ENCODE measurements around the gene P2RY12.
A peak's percentile ranks its signal among the peaks of the same experiment; 100 is the strongest.
"Not testable (repeated sequence)": the region's sequence is repeated elsewhere in the genome, so short reads cannot be mapped to it uniquely, and the experiment has no call there.

P2RY12 gene

DNA sequence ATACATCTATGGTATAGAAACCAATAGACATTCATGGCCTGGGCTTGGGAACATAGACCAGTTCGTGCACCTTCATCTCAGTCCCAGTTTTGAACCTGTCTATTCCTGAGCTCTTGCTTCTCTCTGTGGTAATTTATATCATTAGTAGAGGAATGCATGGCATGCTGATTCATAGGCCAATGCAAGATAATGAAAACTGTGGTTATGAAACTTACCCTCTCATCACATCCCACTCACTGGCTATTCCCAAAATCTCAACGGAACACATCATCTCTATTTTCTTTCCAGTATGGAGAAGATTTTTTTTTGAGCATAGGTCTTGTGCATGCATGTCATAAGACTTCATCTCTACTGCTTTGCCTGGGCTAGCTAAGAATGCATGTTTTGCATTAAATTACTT, 18.7 kb upstream of the P2RY12 start:
- Mint-ChIP-seq H3K36me3 (ENCODE audit: low read depth) (no peaks in the 10 kb centered on the region), H3K4me3 (no peak overlapping the region), H3K4me1 (ENCODE audit: low read depth) (no peaks in the 10 kb centered on the region), H3K9me3 (no peaks in the 10 kb centered on the region), H3K27me3 (peaks cover 5% of the 10 kb centered on the region), H3K27ac (no peak overlapping the region)

DNA sequence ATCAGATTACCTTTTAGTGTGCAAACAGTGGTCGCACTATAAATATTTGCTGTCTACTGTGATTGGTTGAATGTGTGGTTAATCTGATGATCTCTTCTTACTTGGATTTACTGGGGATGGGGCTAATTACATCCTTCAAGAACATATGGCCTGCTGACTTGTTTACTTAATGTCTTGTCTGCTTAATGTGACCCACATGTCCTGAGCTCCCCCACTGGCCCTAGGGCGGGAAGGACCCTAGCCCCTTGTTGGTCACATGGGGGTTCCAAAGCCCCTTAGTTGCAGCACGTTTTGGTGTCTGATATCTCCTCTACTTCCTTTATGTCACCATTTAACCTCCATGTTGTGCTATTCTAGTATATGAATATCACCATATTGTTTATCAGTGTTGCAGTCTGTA, 17.8 kb upstream of the P2RY12 start:
- no peaks in the 10 kb centered on the region for H3K9me3 Mint-ChIP-seq
- H3K36me3 Mint-ChIP-seq (ENCODE audit: low read depth), result no peaks in the 10 kb centered on the region
- H3K27ac Mint-ChIP-seq, result no peak overlapping the region
- peaks cover 5% of the 10 kb centered on the region for H3K27me3 Mint-ChIP-seq
- no peaks in the 10 kb centered on the region for H3K4me1 Mint-ChIP-seq (ENCODE audit: low read depth)
- H3K4me3 Mint-ChIP-seq, result no peak overlapping the region

- Mint-ChIP-seq H3K4me3 (no peak overlapping the region), H3K36me3 (ENCODE audit: low read depth) (no peaks in the 10 kb centered on the region), H3K27me3 (peaks cover 1% of the 10 kb centered on the region), H3K27ac (no peak overlapping the region), H3K9me3 (no peaks in the 10 kb centered on the region), H3K4me1 (ENCODE audit: low read depth) (no peaks in the 10 kb centered on the region)
Observed at GRCh38 chr3:151400341-151400740, 15.8 kb upstream of the P2RY12 start.

- H3K4me1 Mint-ChIP-seq (ENCODE audit: low read depth), result no peaks in the 10 kb centered on the region
- no peak overlapping the region for H3K4me3 Mint-ChIP-seq
- H3K27me3 Mint-ChIP-seq, result no peaks in the 10 kb centered on the region
- no peaks in the 10 kb centered on the region for H3K9me3 Mint-ChIP-seq
- H3K27ac Mint-ChIP-seq, result no peak overlapping the region
- no peaks in the 10 kb centered on the region for H3K36me3 Mint-ChIP-seq (ENCODE audit: low read depth)
Observed at GRCh38 chr3:151398895-151399294, 14.3 kb upstream of the P2RY12 start.

- no peaks in the 10 kb centered on the region for H3K9me3 Mint-ChIP-seq
- H3K36me3 Mint-ChIP-seq (ENCODE audit: low read depth), result no peaks in the 10 kb centered on the region
- no peak overlapping the region for H3K27ac Mint-ChIP-seq
- H3K4me1 Mint-ChIP-seq (ENCODE audit: low read depth), result no peaks in the 10 kb centered on the region
- no peaks in the 10 kb centered on the region for H3K27me3 Mint-ChIP-seq
- no peak overlapping the region for H3K4me3 Mint-ChIP-seq
Observed at GRCh38 chr3:151395806-151396205, 11.3 kb upstream of the P2RY12 start.

DNA sequence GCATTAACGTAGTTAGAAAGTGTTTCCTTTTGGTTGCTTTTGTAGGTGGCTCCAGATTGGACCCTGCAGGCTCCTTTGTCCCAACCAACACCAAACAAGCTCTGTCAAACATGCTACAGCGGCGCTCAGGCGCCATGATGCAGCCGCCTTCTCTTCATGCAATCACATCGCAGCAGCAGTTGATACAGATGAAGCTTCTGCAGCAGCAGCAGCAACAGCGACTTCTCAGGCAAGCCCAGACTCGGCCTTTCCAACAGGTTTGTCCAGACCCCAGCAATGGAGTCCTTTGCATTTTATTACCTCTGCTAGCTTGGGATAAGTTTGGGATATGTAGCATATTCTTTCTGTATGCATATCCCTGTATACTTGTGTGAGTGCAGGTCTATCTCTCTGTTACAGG, 10.1 kb upstream of the P2RY12 start:
- H3K9me3 Mint-ChIP-seq, result no peaks in the 10 kb centered on the region
- no peak overlapping the region for H3K4me3 Mint-ChIP-seq
- H3K4me1 Mint-ChIP-seq (ENCODE audit: low read depth), result no peaks in the 10 kb centered on the region
- H3K27ac Mint-ChIP-seq, result no peak overlapping the region
- no peaks in the 10 kb centered on the region for H3K27me3 Mint-ChIP-seq
- no peaks in the 10 kb centered on the region for H3K36me3 Mint-ChIP-seq (ENCODE audit: low read depth)

DNA sequence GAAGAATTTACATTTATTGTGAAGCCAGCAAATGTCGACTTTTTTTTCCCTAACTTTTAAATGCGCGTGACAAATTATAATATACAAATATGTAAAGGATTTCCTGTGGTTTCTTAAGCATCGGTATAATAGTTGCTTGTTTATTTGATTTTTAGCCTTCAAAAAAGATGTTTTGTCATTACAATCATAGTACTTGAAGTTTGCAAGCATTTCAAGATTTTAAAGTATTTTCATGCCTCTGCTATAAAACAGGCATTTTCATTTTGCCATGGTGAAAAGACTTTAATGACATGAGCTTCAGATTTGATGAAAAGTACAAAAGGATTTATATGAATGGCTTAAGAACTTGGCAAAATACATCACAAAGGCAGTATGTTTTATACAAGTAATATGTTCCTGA, 9.4 kb upstream of the P2RY12 start:
- Mint-ChIP-seq H3K4me1 (ENCODE audit: low read depth) (no peaks in the 10 kb centered on the region), H3K36me3 (ENCODE audit: low read depth) (no peaks in the 10 kb centered on the region), H3K4me3 (no peak overlapping the region), H3K27ac (no peak overlapping the region), H3K9me3 (no peaks in the 10 kb centered on the region), H3K27me3 (no peaks in the 10 kb centered on the region)

DNA sequence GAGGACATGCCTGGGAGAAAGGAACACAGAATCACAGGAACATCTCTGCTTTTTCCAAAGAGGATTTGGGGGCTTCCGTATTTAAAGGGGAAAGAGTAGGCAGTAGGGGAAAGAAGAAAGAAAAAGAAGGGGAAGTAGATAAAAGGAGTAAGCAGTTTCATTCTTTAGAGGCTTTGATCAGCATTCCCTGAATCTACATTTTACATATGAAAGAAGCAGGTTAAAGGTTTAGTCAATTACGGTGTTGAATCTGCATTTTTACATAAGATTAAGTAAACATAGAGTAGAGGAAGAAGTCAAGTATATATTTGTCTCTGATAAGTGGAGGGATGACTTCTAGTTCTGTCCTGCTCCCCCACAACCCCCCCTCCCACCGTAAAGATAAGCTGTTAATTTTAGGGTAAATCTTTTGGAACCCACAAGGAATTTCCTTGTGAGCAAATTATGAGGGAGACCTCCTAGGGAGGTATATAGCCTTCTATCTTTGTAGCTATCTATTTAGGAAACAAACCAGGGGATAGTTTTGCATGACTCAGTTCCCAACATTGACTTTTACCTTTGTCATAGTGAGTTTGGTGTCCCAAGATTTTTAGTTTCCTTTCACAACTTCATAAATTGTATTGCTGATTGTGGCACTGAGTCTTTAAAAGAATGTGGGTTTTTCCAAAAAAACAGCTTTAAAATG, 8.7 kb upstream of the P2RY12 start:
- H3K36me3 Mint-ChIP-seq (ENCODE audit: low read depth), result no peaks in the 10 kb centered on the region
- H3K4me1 Mint-ChIP-seq (ENCODE audit: low read depth), result no peaks in the 10 kb centered on the region
- no peaks in the 10 kb centered on the region for H3K27me3 Mint-ChIP-seq
- H3K4me3 Mint-ChIP-seq, result no peak overlapping the region
- no peaks in the 10 kb centered on the region for H3K9me3 Mint-ChIP-seq
- H3K27ac Mint-ChIP-seq, result no peak overlapping the region

DNA sequence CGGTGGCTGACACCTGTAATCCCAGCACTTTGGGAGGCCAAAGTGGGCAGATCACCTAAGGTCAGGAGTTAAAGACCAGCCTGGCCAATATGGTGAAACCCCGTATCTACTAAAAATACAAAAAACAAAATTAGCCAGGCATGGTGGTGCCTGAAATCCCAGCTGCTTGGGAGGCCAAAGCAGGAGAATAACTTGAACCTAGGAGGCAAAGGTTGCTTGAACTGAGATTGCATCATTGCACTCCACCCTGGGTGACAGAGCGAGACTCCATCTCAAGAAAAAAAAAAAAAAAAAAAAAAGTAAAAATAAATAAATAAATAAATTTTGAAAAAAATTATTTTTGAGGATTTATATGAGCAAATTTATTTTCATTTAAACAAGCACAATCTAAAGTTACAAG, 7.6 kb upstream of the P2RY12 start:
- H3K9me3 Mint-ChIP-seq; H3K27ac Mint-ChIP-seq; H3K36me3 Mint-ChIP-seq (ENCODE audit: low read depth); H3K4me1 Mint-ChIP-seq (ENCODE audit: low read depth); H3K4me3 Mint-ChIP-seq; H3K27me3 Mint-ChIP-seq: not testable (repeated sequence)

DNA sequence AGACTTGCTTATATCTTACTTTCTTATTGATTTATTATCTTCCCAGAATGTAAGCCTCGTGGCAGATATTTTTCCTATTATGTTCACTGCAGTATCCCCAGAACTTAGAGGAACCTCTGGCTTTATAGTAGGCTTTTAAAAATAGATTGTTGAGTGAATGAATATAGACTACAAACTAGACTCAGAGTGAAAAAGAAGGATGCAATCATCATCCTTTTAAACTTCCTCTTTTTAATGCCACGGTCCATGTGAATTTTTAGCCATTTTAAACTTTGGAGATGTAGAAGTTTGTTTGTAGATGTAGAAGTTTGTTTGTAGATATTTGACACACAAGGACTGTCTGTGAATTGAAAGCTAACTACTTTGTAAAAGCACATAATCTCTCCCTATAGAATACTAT, 7.2 kb upstream of the P2RY12 start:
- Mint-ChIP-seq H3K27me3 (no peaks in the 10 kb centered on the region), H3K4me1 (ENCODE audit: low read depth) (peaks cover 5% of the 10 kb centered on the region), H3K4me3 (no peak overlapping the region)

GRCh38 chr3:151387842-151388241, 3.3 kb upstream of the P2RY12 start:
- Mint-ChIP-seq H3K4me3 (no peak overlapping the region), H3K27ac (no peak overlapping the region), H3K27me3 (no peaks in the 10 kb centered on the region), H3K9me3 (no peaks in the 10 kb centered on the region), H3K4me1 (ENCODE audit: low read depth) (peaks cover 18% of the 10 kb centered on the region), H3K36me3 (ENCODE audit: low read depth) (no peaks in the 10 kb centered on the region)

More for the DNA sequence above, 7.2 kb upstream of the P2RY12 start:
- no peaks in the 10 kb centered on the region for H3K9me3 Mint-ChIP-seq
- no peak overlapping the region for H3K27ac Mint-ChIP-seq
- H3K36me3 Mint-ChIP-seq (ENCODE audit: low read depth), result no peaks in the 10 kb centered on the region

DNA sequence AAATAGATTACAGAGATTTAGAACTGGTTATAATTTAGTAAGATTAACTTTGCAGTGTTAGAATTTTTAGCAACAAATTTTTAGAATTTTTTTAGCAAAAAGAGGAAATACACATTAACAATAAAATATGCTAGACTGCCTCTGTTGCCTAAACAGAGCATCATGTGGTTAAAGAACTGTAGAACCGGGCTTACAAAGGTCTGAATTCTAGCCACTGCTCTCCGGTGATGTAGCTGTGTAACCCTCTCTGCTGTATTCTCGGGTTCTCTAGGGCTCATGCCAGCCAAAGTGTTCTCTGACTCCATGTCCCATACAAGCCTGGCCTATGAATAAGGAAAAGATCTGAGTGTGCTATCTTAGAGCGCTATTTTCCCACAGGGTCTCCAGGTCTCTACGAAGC, 2.9 kb upstream of the P2RY12 start:
- no peaks in the 10 kb centered on the region for H3K9me3 Mint-ChIP-seq
- no peaks in the 10 kb centered on the region for H3K36me3 Mint-ChIP-seq (ENCODE audit: low read depth)
- no peak overlapping the region for H3K4me3 Mint-ChIP-seq
- no peak overlapping the region for H3K27ac Mint-ChIP-seq
- H3K27me3 Mint-ChIP-seq, result no peaks in the 10 kb centered on the region
- peaks cover 20% of the 10 kb centered on the region for H3K4me1 Mint-ChIP-seq (ENCODE audit: low read depth)

DNA sequence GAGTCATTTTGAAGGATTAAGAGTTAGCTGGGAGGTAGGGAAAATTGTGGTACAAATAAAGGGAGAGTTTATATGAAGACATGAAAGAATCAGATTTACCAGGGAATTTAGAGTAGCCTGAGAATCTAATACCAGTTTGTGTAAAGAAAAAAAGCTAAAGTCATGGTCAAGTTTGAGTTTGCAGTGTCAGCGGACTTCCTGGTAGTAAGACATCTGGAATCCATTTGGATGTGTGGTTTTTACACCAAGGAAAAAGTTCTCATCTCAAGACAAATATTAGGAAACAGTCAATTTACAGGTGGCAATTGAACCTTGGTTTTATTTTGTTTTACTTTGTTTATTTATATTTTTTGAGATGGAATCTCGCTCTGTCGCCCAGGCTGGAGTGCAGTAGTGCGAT, 1.5 kb upstream of the P2RY12 start:
- no peaks in the 10 kb centered on the region for H3K27me3 Mint-ChIP-seq
- H3K27ac Mint-ChIP-seq, result no peak overlapping the region
- no peaks in the 10 kb centered on the region for H3K36me3 Mint-ChIP-seq (ENCODE audit: low read depth)
- no peak overlapping the region for H3K4me3 Mint-ChIP-seq
- no peaks in the 10 kb centered on the region for H3K9me3 Mint-ChIP-seq
- H3K4me1 Mint-ChIP-seq (ENCODE audit: low read depth), result peaks cover 20% of the 10 kb centered on the region

DNA sequence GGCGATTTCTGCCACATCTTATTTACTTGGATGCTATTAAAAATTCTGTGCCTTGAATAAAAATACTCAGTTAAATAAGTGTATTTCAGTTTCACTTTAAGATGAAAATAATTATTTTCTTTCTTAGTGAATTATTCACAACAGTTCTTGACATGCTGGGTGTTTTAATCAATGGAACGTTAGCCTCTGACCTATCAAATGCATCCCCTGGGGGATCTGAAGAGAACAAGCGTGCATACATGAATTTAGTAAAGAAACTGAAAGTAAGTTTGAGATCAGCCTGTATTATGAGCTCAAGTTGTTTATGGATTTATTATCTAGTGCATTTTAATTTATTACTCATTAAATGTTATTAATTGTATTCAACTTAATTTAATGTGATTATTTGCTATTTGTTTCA, 597 bp downstream of the P2RY12 start:
- Mint-ChIP-seq H3K4me3 (no peak overlapping the region), H3K27ac (peak overlapping the region; percentile 29), H3K9me3 (no peaks in the 10 kb centered on the region), H3K4me1 (ENCODE audit: low read depth) (peaks cover 20% of the 10 kb centered on the region), H3K36me3 (ENCODE audit: low read depth) (no peaks in the 10 kb centered on the region), H3K27me3 (no peaks in the 10 kb centered on the region)

DNA sequence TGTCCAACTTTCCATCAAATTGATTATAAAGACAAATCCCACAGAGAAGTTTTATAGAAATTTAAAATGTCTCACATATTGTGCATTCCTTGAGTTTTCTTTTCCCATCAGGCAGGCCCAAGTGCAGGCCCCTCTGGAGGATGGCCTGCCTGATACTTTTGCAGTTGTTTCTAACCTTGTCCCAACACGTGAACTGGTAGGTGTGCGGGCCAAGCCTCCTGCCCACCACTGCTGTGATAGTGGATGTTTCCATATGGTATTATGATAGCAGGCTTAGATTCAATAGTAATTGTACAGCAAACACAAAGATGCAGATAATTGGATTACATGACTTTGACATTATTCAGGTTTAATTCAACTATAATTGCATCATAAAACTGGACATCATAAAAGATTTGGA, 1.4 kb downstream of the P2RY12 start:
- Mint-ChIP-seq H3K4me1 (ENCODE audit: low read depth) (peaks cover 20% of the 10 kb centered on the region), H3K27me3 (no peaks in the 10 kb centered on the region), H3K36me3 (ENCODE audit: low read depth) (no peaks in the 10 kb centered on the region), H3K4me3 (no peak overlapping the region), H3K9me3 (no peaks in the 10 kb centered on the region), H3K27ac (no peak overlapping the region)

DNA sequence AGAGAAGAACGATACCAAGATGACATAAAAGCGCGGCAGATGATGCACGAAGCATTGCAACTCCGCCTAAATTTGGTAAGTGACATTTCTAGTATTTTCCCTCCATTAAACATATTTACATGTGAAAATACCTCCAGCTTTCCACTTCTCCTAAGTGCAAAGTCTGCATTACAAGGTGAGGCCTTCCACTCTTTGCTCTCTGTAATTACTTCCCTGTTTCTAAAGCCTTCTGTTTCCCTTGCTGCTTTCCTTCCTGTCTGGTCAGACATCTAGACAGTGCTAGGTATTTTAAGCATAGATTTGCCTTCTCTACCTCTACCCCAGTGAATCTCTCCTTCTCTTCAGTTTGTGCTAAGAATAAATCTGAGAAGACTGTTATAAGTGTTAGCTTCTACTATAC, 1.9 kb downstream of the P2RY12 start:
- Mint-ChIP-seq H3K36me3 (ENCODE audit: low read depth) (no peaks in the 10 kb centered on the region), H3K4me3 (no peak overlapping the region), H3K9me3 (no peaks in the 10 kb centered on the region), H3K4me1 (ENCODE audit: low read depth) (peaks cover 17% of the 10 kb centered on the region), H3K27me3 (no peaks in the 10 kb centered on the region), H3K27ac (no peak overlapping the region)

Measured in stimulated activated naive CD8-positive, alpha-beta T cell treated with anti-CD3 and anti-CD28 coated beads, Interleukin-15, Interleukin-2, amounts not matched to agents 100 ng/mL and 50 ng/mL, for 24 hours (primary cell).